ENCODE results near the gene TGIF1.
"Not testable (repeated sequence)": the region's sequence is repeated elsewhere in the genome, so short reads cannot be mapped to it uniquely, and the experiment has no call there.

Gene TGIF1

DNA sequence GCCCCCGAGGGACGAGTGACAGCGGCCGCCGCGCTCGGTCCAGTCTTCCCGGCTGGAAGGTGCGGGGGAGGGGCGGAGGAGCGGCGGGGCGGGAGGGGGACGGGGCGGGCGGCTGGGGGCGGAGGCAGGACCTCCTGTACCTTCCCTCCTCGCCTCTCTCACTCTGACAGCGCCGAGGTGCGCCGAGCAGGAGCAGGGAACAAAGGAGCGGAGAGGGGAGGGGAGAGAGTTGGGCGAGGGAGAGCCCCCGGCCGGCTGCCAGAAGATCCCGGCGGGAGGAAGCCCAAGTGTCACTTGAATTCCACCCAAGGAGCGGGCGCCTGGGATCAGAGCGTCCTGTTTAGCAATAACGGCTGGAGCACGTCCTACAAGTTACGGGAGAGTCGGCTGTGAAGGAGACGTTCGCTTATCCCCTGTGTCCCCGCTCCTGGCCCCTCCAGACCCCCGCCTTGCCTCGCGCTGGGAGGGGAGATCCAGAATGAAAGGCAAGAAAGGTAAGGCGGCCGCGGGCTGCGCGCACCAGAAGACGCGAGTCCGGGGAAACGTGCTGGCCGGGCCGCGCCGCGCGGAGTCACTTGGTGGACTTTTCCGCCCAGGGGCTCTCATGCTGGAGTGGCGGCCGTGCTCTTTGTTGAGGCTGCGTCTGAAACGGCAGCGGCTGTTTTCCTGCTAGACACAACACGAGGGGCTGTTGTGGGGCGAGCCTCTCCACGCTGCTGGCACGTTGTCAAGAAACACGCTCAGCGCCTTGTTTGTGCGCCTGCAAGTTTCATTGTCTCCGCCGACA, at the start of gene TGIF1:
TGIF1 (plus strand) TSS at position 161 of the 787 bp plus-strand sequence; CDS start at position 479, 318 bp downstream.
- in situ Hi-C loops (cut with HindIII; ENCODE audit: low sequenced_read_pairs), result loop anchor here (10.0 to 25.0 kb wide), 2 partner anchors 135 to 163 kb away; no protein-coding TSS in a partner anchor

DNA sequence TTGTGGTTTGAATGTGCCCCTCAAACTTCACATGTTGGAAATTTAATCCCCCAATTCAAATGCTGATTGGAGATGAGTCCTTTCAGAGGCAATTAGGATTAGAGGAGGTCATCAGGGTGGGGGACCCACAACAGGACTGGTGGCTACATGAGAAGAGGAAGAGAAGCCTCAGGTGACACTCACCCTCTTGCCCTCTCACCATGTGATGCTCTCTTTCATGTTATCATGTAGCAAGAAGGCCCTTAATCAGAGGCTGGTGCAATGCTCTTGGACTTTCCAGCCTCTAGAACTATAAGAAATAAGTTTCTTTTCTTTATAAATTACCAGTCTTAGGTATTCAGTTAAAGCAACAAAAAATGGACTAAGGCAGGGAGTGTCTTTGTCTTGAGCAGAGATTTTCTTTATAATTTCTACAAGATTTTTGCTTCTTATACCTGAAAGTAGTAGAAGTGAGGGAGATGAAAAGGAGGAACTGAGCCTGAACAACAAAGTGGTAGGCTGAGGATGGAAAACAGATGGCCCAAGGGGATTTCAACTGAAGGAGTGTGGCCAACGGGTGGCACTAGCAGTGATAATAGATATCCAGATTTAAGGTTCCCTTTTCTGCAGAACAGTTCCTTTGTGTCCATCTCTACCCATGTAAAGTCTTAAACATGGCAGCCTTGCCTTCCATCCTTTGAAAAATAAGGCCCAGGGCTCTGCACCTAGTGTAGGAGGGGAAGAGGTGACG, 49.2 kb upstream of the TGIF1 start:
- in situ Hi-C loops (cut with HindIII; ENCODE audit: low sequenced_read_pairs), result no loop called here

DNA sequence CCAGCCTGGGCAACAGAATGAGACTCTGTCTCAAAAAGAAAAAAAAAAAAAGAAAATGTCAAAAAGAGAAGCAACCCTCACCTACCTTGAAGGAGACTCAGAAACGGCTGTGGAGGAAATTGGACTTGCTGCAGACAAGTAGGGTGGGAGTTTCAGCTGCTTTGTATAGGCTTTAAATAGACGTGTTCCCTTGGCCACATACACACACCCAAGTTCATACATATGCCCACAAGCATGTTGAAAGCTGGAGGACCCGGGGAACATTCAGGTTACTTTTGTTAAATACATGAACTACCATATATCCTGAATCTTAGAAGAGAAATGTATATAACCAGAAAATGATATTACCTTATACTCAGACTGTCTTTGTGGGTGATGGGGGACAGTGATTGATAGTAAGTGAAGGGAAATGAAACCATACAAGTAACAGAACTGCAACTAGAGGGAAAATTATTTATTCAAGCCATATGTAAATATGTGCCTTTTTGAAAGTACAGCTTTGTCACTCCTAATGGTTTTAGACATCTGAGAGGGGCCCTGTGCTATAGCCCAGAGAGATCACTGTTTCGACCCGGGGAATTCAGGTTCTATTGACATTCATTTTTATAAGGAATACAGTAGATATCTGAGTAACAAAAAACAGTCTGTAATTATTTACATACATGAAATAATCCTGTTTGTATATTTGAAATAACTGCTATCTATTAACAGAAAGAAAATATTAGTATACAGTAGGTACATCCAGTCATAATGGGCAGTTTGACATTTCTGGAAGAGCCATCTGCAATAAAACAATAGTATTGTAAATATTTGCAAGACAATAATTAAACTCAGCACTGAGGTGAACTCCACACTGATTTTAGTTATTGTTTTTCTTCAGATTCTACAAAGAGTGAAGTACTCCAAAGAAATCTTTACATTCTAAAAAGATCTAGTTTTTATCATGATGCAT, 48.0 kb upstream of the TGIF1 start:
- in situ Hi-C loops (cut with HindIII; ENCODE audit: low sequenced_read_pairs), result no loop called here

DNA sequence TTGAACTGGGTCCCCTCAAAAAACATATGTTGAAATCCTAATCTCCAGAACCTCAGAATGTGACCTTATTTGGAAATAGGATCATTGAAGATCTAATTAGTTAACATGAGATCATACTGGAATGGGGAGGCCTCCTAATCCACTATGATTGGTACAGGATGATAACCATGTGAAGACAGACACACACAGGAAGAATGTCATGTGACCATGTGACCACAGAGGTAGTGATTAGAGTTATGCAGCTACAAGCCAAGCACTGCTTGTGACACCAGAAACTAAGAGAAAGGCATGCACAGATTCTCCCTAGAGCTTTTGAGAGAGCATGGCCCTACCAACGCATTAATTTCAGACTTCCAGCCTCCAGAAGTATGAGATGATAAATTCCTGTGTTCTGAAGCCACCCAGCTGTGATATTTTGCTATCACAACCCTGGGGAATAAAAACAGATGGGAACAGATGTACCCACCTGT, 47.0 kb upstream of the TGIF1 start:
- in situ Hi-C loops (cut with HindIII; ENCODE audit: low sequenced_read_pairs), result no loop called here

DNA sequence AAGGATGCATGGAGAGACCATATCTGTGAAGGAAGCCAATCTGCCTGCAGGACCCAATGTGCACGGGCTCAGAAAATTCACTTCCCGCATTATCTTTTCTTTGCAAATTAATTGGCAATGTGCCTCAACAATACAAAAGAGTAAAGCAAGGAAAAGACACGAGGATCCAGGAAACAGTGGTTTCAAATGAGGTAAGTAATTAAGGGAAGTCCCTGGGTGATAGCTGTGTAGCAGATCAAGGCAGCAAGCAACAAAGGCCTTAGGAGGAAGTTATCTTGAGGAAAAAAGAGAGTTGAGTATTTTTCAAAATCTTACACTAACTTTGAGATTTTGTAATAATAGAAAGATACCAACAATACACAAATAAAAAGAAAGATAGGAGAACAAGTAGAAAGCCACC, 44.3 kb upstream of the TGIF1 start:
- in situ Hi-C loops (cut with HindIII; ENCODE audit: low sequenced_read_pairs), result no loop called here

DNA sequence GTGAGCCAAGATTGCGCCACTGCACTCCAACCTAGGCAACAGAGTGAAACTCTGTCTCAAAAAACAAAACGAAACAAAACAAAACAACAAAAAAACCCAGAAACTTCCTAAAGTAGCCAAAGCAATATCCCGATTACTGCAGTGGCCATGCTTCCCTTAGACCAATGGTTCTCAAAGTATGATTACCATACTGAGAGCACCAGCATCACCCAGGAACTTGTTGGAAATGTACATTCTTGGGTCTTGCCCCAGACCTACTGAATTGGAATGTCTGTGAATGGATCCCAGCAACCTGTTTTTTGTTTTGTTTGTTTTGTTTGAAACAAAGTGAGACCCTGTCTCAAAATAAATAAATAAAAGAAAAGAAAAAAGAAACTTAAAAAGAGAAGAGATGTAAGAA, 41.9 kb upstream of the TGIF1 start:
- in situ Hi-C loops (cut with HindIII; ENCODE audit: low sequenced_read_pairs), result no loop called here

DNA sequence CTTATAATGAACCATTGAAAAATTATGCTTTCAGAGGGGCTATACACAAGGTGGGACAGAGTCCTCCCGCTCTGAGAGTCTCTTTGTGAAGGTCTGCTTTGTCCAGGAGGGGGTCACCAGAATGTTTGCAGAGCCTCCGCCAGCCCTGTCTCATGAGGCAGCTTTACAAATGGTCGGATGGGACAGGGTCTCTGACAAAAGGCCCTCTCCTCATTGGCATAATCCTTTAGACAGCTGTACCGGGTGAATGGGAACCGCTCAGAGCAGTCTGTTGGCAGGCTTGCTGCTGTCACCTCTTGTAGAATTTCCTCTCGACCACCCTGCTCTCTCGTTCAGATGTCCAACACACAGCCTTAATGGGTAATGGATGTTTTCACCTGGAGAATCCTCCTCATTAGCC, 40.2 kb upstream of the TGIF1 start:
- in situ Hi-C loops (cut with HindIII; ENCODE audit: low sequenced_read_pairs), result no loop called here

DNA sequence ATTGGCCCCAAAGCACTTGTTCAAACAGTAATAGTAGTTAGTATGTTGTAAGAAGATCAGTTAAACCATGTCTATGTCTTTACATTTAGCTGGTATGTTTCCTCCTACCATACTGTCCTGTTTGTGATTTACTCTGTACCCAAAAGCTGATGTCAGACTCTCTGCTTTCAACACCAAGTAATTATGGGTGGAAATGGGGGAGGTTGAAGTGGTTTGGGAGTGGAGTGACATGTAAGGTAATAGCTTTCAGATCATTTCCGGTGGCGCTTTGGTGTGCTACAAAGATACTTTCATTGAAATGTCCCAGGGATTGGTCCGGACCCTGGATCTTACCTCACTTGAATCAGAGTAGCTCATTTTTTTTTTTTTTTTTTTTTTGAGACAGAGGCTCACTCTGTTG, 39.7 kb upstream of the TGIF1 start:
- in situ Hi-C loops (cut with HindIII; ENCODE audit: low sequenced_read_pairs), result no loop called here

DNA sequence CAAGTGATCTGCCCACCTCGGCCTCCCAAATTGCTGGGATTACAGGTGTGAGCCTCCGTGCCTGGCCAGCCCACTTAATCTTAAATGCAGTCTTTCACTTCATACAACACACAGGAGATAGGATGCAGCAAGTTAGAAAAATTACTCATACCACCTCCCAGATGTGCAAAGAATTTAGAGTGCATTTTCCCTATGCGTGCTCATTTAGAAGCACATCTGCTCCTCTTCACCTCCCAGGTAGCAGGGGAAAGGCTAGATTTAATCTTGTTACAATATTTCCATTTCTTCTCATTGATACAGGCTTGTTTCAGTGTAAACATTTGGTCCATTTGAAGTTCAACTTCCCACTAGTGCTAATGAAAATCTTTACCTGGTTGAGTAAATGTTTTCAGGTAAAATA, 39.1 kb upstream of the TGIF1 start:
- in situ Hi-C loops (cut with HindIII; ENCODE audit: low sequenced_read_pairs), result not testable (repeated sequence)

DNA sequence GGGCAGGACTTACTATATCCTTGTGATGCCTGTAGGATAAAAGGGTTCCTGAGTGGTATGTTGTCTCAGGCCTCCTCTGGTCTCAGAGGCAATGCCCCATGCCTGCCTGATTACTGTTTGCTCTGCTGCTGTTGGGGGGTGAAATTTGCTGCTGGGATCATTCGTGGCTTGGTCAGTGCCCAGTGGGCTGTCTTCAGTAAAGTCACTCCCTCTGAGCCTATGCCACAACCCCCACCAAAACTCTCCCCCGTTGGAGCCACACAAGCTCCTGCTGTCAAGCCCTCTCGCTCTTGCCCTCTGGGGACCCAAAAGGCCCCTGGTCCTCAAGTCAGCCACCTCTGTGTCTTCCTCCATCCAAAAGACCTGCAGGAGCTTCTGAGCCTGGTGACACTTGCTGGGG, 38.6 kb upstream of the TGIF1 start:
- in situ Hi-C loops (cut with HindIII; ENCODE audit: low sequenced_read_pairs), result no loop called here

DNA sequence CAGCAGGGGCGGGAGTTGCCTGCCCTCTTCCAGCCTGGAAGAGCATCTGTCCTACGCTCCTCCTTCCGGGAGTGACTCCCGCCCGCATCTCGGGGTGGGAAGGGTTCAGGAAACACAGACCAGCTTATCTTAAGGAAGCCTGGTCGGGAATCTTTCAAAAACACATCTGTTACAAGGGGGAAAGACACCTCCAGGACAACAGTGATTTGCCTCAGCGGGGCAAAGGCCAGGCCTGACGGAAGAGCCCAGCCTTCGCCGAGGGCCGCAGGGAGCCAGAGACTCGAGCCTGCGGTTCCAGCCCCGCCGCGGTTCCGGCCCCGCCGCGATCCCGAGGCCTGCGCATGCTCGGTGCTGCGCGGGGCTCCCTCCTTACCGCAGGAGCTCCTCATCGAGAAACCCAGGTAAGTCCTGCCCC, 38.1 kb upstream of the TGIF1 start:
- in situ Hi-C loops (cut with HindIII; ENCODE audit: low sequenced_read_pairs), result no loop called here

DNA sequence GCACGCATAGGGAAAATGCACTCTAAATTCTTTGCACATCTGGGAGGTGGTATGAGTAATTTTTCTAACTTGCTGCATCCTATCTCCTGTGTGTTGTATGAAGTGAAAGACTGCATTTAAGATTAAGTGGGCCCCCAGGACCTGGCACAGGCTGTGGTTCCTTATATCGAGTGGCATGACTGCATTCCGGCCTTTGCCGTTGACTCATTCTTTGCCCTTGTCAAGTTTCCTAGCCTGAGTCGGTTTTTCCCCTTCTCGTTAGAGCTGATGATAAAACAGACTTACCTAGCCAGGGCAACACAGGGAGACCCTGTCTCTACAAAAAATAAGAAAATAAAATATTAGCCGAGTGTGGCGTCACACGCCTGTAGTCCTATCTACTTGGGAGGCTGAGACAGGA, 37.4 kb upstream of the TGIF1 start:
- in situ Hi-C loops (cut with HindIII; ENCODE audit: low sequenced_read_pairs), result not testable (repeated sequence)

DNA sequence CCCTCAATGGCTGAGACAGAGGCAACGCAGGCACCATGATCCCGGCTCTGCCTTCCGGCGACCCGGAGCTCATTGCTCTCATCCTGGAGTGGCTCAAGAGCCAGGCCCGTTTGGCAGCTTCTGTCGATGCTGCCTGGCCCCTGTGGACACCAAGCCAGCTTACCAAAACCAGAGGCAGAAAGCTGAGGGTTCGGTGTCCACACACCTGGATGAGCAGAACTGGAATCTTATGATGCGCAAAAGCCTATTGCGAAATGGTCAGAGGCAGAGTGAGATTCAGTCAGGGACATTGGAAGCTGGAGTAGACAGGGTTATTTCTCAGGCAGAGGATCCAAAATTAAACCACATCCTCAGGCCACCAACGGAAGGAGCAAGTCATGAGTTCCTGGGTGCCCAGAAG, 34.9 kb upstream of the TGIF1 start:
- in situ Hi-C loops (cut with HindIII; ENCODE audit: low sequenced_read_pairs), result no loop called here

DNA sequence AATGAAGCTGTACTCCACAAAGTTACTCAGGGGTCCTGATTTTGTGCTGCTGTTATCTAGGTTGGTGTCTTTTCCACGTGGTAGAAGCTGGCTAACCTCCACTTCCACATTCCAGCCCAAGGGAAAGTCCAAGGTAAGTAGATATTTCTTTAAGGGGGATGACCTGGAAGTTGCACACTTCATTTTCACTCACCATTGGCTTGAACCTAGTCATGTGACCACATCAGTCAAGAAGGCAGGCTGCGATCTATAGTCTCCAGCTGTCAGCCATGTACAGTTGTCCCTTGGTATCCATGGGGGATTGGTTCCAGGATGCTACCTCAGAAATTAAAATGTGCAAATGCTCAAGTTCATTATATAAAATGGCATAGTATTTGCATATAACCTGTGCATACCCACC, 31.9 kb upstream of the TGIF1 start:
- in situ Hi-C loops (cut with HindIII; ENCODE audit: low sequenced_read_pairs), result no loop called here

DNA sequence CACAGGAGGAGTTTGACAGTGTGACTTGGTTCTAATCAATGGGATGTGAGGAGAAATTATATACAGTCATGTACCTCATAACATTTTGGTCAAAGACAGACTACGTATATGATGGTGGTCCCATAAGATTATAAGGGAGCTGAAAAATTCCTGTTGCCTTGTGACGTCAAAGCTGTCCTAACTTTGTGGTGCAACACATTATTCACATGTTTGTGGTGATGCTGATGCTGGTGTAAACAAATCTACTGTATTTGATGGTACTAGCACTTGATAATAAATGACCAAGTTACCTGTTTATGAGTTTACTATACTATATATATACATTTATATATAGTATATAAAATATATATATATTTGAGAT, 29.1 kb upstream of the TGIF1 start:
- in situ Hi-C loops (cut with HindIII; ENCODE audit: low sequenced_read_pairs), result no loop called here

DNA sequence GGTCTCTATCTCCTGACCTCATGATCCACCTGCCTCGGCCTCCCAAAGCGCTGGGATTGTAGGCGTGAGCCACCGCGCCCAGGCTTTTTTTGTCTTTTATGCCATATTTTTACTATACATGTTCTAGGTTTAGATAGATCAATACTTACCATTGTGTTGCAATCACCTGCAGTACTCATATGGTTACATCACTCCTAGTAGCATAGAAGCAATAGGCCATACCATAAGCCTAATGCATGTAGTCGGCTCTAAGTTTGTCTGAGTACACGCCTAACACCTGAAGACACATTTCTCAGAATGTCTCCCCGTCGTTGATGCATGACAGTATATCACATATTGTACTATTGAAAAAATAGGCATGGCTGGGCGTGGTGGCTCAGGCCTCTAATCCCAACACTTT, 27.1 kb upstream of the TGIF1 start:
- in situ Hi-C loops (cut with HindIII; ENCODE audit: low sequenced_read_pairs), result no loop called here

DNA sequence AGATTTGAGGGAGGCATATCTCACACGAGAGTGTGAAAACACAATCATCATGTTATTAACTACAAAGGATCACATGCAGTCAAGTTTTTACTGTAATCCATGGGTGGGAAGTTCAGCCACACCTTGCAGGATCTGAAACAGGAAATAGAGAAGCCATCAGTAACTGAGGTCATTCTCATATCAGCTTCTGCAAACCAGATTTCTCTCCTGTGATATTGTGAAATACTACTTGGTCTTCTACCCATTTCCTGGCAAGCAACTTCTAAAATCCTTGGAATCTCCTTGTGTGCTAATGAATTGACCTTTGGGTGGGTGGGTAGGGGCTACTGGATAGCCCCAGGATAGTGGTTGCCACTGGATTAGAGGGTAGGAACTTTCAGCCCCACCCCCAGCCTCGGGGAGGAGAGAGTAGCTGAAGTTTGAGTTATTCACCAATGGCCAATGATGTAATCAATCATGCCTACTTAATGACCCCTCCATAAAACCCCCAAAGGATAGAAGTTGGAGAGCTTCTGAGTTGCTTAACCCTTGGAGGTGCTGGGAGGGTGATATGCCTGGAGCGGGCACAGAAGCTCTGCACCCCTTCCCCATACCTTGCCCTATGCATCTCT, 25.6 kb upstream of the TGIF1 start:
- in situ Hi-C loops (cut with HindIII; ENCODE audit: low sequenced_read_pairs), result no loop called here

DNA sequence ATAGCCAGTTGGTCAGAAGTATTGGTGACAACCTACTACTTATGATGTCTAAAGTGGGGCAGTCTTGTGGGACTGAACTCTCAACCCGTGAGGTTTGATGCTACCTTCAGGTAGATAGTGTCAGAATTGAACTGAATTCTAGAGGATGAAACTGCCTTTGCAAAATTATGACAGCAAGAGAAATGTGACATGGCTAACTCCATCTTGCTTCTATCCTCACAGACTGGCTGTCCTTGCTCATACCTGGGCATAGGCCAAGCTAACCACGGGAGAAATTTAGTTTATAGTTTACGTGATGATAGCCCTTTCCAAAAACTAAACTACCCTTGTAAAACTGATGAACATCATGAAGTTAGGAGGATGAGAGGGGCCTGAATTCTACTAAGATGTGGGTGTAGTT, 24.9 kb upstream of the TGIF1 start:
- in situ Hi-C loops (cut with HindIII; ENCODE audit: low sequenced_read_pairs), result no loop called here

DNA sequence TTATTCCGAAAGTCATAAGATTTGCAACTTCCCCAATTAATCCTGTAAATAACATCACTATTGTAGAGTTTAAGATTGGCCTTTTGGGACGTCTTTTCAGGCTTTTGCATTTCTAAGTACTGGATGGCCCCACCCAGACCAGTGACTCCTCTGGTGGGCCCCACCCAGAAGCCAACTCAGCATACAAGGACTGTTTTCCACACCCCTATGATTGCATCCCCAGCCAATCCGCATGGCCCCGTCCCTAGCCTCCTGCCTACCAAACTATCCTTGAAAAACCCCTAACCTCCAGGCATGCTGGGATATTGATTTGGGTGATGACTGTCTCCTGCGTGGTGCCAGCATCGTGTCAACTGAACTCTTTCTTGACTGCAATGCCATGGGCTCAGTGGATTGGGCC, 24.5 kb upstream of the TGIF1 start:
- in situ Hi-C loops (cut with HindIII; ENCODE audit: low sequenced_read_pairs), result no loop called here

DNA sequence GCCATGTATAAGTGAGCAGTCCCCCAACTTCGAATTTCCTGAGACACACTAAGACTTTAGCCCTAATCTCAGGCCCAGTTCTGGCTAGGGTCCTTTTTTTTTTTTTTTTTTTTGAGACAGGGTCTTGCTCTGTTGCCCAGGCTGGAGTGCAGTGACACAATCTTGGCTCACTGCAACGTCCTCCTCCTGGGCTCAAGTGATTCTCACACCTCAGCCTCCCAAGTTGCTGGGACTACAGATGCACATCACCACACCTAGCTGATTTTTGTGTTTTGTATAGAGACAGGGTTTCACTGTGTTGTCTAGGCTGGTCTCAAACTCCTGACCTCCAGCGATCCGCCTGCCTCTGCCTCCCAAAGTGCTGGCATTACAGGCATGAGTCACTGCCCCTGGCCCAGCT, 23.9 kb upstream of the TGIF1 start:
- in situ Hi-C loops (cut with HindIII; ENCODE audit: low sequenced_read_pairs), result no loop called here

DNA sequence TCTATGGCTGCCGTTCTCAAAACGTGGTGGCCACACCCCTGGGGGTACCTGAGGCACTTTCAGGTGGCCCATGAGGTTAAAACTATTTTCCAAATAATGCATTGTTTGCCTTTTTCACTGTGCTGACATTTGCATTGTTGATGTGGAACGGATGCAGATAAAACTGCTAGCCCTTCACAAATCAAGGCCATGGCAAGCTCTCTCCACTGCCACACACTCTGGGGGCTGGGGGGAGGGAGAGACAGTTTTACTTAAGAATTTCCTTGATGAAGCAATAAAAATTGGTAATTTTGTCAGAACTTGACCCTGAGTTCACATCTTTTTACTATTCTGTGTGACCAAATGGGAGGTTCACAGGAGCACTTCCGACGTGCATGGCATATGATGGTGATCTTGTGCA, 22.0 kb upstream of the TGIF1 start:
- in situ Hi-C loops (cut with HindIII; ENCODE audit: low sequenced_read_pairs), result no loop called here

Measured in DLD1 (cell line).